Muscle layer of colon (tissue), 2 donors: ENCODE measurements around the gene FAM53A.
"Not testable (repeated sequence)": the region's sequence is repeated elsewhere in the genome, so short reads cannot be mapped to it uniquely, and the experiment has no call there.

Experiments used
- H3K27ac ChIP-seq: one replicate; pipeline ENCODE4 v1.7.0; 2013; ENCODE audit warnings: low read depth, mild to moderate bottlenecking, low read length, moderate library complexity
- H3K27me3 ChIP-seq, 2 donors: one replicate each; pipeline ENCODE4 v1.7.0; 2013; ENCODE audit warnings: low read length in 2 of 2, mild to moderate bottlenecking in 2 of 2; ENCODE audit not compliant: insufficient read depth in 2 of 2, control insufficient read depth in 1 of 2
- H3K36me3 ChIP-seq: one replicate; pipeline ENCODE4 v1.7.0; 2013; ENCODE audit warnings: mild to moderate bottlenecking, low read length; ENCODE audit not compliant: insufficient read depth
- H3K4me1 ChIP-seq: one replicate; pipeline ENCODE4 v1.7.0; 2013; ENCODE audit warnings: mild to moderate bottlenecking, low read length; ENCODE audit not compliant: insufficient read depth
- H3K4me3 ChIP-seq, 2 donors: one replicate each; pipeline ENCODE4 v1.7.0; 2013; ENCODE audit warnings: low read length in 2 of 2, low read depth in 1 of 2, mild to moderate bottlenecking in 1 of 2, moderate library complexity in 1 of 2
- H3K9ac ChIP-seq: one replicate; pipeline ENCODE4 v1.7.0; 2013; ENCODE audit warnings: low read length
- H3K9me3 ChIP-seq: one replicate; pipeline ENCODE4 v1.7.0; 2013; ENCODE audit warnings: mild to moderate bottlenecking, low read length
- donor health status: abdominal sarcoma.
- donor health status: Adenocarcinoma of cecum.

FAM53A gene

GRCh38 chr4:1640716-1641503 lies 43.2 kb downstream of the FAM53A start:
- not testable (repeated sequence) for H3K9ac ChIP-seq, H3K9me3 ChIP-seq, H3K4me3 ChIP-seq, H3K27me3 ChIP-seq, H3K27ac ChIP-seq, H3K36me3 ChIP-seq
- peaks cover 18% of the 10 kb centered on the region for H3K4me1 ChIP-seq

- no peaks in the 10 kb centered on the region for H3K27me3 ChIP-seq
- H3K27ac ChIP-seq: no peak overlapping the region
- peaks cover 11% of the 10 kb centered on the region for H3K4me1 ChIP-seq
- H3K9ac ChIP-seq: no peak overlapping the region
- H3K9me3 ChIP-seq: no peaks in the 10 kb centered on the region
- H3K4me3 ChIP-seq: no peak overlapping the region
- H3K36me3 ChIP-seq: no peaks in the 10 kb centered on the region
These were observed 43.9 kb downstream of the FAM53A start for GRCh38 chr4:1640190-1640589.

- Histone ChIP-seq H3K36me3 (no peaks in the 10 kb centered on the region), H3K4me3 (no peak overlapping the region), H3K4me1 (peaks cover 3% of the 10 kb centered on the region), H3K27me3 (no peaks in the 10 kb centered on the region), H3K27ac (no peak overlapping the region), H3K9ac (no peak overlapping the region), H3K9me3 (no peaks in the 10 kb centered on the region)
These were observed 44.7 kb downstream of the FAM53A start for GRCh38 chr4:1639299-1639868.

- Histone ChIP-seq H3K27ac (no peak overlapping the region), H3K9ac (no peak overlapping the region), H3K27me3 (no peaks in the 10 kb centered on the region), H3K4me1 (no peaks in the 10 kb centered on the region), H3K4me3 (no peak overlapping the region), H3K9me3 (no peaks in the 10 kb centered on the region), H3K36me3 (no peaks in the 10 kb centered on the region)
These were observed 45.2 kb downstream of the FAM53A start for GRCh38 chr4:1638873-1639272.

- no peak overlapping the region for H3K27ac ChIP-seq
- no peaks in the 10 kb centered on the region for H3K36me3 ChIP-seq
- no peak overlapping the region for H3K9ac ChIP-seq
- H3K27me3 ChIP-seq: no peaks in the 10 kb centered on the region
- no peaks in the 10 kb centered on the region for H3K9me3 ChIP-seq
- H3K4me3 ChIP-seq: no peak overlapping the region
- H3K4me1 ChIP-seq: no peaks in the 10 kb centered on the region
These were observed 45.9 kb downstream of the FAM53A start for GRCh38 chr4:1638272-1638598.

- Histone ChIP-seq H3K27ac (no peak overlapping the region), H3K4me3 (no peak overlapping the region), H3K9me3 (no peaks in the 10 kb centered on the region)
These were observed 46.4 kb downstream of the FAM53A start for GRCh38 chr4:1637580-1638271.

GRCh38 chr4:1636490-1637211 lies 47.5 kb downstream of the FAM53A start:
- Histone ChIP-seq H3K27ac (no peak overlapping the region), H3K36me3 (no peaks in the 10 kb centered on the region), H3K9ac (no peak overlapping the region), H3K4me3 (no peak overlapping the region), H3K27me3 (no peaks in the 10 kb centered on the region), H3K9me3 (no peaks in the 10 kb centered on the region), H3K4me1 (no peaks in the 10 kb centered on the region)

More at GRCh38 chr4:1637580-1638271, 46.4 kb downstream of the FAM53A start:
- H3K4me1 ChIP-seq: no peaks in the 10 kb centered on the region
- no peak overlapping the region for H3K9ac ChIP-seq
- no peaks in the 10 kb centered on the region for H3K36me3 ChIP-seq
- H3K27me3 ChIP-seq: no peaks in the 10 kb centered on the region

- no peaks in the 10 kb centered on the region for H3K36me3 ChIP-seq
- no peak overlapping the region for H3K9ac ChIP-seq
- H3K4me3 ChIP-seq: no peak overlapping the region
- no peak overlapping the region for H3K27ac ChIP-seq
- no peaks in the 10 kb centered on the region for H3K4me1 ChIP-seq
- no peaks in the 10 kb centered on the region for H3K9me3 ChIP-seq
- no peaks in the 10 kb centered on the region for H3K27me3 ChIP-seq
These were observed 48.6 kb downstream of the FAM53A start for GRCh38 chr4:1635464-1635863.

GRCh38 chr4:1633993-1634392 lies 50.1 kb downstream of the FAM53A start:
- no peak overlapping the region for H3K4me3 ChIP-seq
- H3K9me3 ChIP-seq: no peaks in the 10 kb centered on the region
- H3K9ac ChIP-seq: no peak overlapping the region
- H3K36me3 ChIP-seq: no peaks in the 10 kb centered on the region
- H3K27me3 ChIP-seq: no peaks in the 10 kb centered on the region
- H3K27ac ChIP-seq: no peak overlapping the region
- H3K4me1 ChIP-seq: peaks cover 3% of the 10 kb centered on the region

GRCh38 chr4:1632109-1633104 lies 51.7 kb downstream of the FAM53A start:
- Histone ChIP-seq H3K9ac (no peak overlapping the region), H3K4me3 (no peak overlapping the region), H3K27ac (no peak overlapping the region), H3K36me3 (no peaks in the 10 kb centered on the region), H3K4me1 (peaks cover 3% of the 10 kb centered on the region), H3K27me3 (no peaks in the 10 kb centered on the region), H3K9me3 (no peaks in the 10 kb centered on the region)
